Measurements from ENCODE around the gene AREG. TPM values are rescaled to one million over a fixed set of nuclear protein-coding genes. Genes with fewer than 3 reads are reported as not detected.

Gene AREG
- total RNA-seq, 3 donors from 2014 or later, result 3.4 to 89.1 (median 46.2) TPM

DNA sequence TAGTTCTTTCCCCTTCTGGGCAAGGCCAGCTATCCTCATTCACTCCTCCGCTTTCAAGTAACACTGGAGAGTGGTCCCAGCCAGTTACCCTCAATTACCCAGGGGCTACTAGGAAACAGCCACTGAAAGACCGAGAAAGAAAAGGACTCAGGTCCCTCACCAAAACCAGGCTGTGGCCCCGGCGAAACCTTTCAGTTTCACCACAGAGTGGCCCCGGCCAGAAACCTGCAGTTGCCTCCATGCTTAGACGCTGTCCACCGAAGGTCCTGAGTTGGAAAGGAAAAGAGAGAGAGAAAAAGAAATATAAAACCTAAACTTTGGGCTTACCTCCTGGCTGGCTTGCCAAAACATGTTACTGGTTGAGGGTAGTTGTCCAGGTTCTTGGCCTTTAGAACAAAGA, 5.0 kb upstream of the AREG start:
- no peak for TF ChIP-seq POLR2A (IDR thresholded peaks at IDR 0.05)
- no peak for TF ChIP-seq POLR2AphosphoS5 (IDR thresholded peaks at IDR 0.05)
- TF ChIP-seq, protein P1, sequence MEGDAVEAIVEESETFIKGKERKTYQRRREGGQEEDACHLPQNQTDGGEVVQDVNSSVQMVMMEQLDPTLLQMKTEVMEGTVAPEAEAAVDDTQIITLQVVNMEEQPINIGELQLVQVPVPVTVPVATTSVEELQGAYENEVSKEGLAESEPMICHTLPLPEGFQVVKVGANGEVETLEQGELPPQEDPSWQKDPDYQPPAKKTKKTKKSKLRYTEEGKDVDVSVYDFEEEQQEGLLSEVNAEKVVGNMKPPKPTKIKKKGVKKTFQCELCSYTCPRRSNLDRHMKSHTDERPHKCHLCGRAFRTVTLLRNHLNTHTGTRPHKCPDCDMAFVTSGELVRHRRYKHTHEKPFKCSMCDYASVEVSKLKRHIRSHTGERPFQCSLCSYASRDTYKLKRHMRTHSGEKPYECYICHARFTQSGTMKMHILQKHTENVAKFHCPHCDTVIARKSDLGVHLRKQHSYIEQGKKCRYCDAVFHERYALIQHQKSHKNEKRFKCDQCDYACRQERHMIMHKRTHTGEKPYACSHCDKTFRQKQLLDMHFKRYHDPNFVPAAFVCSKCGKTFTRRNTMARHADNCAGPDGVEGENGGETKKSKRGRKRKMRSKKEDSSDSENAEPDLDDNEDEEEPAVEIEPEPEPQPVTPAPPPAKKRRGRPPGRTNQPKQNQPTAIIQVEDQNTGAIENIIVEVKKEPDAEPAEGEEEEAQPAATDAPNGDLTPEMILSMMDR (IDR thresholded peaks at IDR 0.05), result no peak
- intact Hi-C loops (cut with DNase I; ENCODE audit: low total_unique reads), result no loop called here
- no peak for DNase-seq (ENCODE audit: low spot score in 2 of 2)
- Histone ChIP-seq H3K27me3 (no peaks in the 10 kb centered on the region), H3K4me3 (no peak overlapping the region), H3K27ac (no peak overlapping the region), H3K9me3 (no peaks in the 10 kb centered on the region), H3K36me3 (no peaks in the 10 kb centered on the region), H3K4me1 (no peaks in the 10 kb centered on the region)

DNA sequence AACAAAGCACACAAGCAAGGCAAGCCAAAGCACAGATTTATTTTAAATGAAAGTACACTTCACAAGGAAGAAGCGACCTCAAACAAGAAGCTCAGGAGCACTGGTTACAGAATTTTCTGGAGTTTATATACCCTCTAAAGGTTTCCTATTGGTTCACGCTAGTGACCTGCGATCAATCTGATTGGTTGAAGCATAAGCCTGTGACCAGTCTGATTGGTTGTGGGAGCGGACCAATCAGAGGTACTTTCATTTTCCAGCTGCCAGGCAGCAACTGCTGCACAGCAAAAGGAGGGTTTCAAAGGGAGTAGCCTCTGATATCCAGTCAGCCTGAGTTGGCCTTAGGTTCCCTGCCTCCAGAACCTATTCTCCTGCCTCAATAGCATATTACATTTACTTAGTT, 4.6 kb upstream of the AREG start:
- no peaks in the 10 kb centered on the region for H3K27me3 ChIP-seq
- intact Hi-C loops (cut with DNase I; ENCODE audit: low total_unique reads), result no loop called here
- H3K4me3 ChIP-seq, result no peak overlapping the region
- H3K4me1 ChIP-seq, result no peaks in the 10 kb centered on the region
- no peaks in the 10 kb centered on the region for H3K36me3 ChIP-seq
- DNase-seq (ENCODE audit: low spot score in 2 of 2), result no peak
- no peak for TF ChIP-seq POLR2A (IDR thresholded peaks at IDR 0.05)
- TF ChIP-seq, protein P1 (IDR thresholded peaks at IDR 0.05), result no peak
- TF ChIP-seq POLR2AphosphoS5 (IDR thresholded peaks at IDR 0.05), result no peak
- no peak overlapping the region for H3K27ac ChIP-seq
- no peaks in the 10 kb centered on the region for H3K9me3 ChIP-seq

DNA sequence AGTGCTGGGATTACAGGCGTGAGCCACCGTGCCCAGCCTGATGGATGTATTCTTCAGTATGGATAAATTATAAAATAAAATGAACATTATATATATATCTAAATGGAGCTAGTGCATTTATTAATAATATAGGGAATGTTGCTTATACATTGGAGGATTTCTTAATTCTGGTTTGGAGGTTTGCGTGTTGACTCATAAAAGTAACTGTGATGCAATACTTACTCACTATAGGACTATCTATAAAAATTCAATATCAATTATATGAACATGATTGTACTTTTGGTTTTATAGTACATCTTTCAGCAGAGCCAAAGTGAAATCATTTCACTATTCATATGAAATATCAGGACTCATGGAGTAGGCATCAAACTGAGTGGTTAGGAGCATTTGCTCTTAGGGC, 3.2 kb upstream of the AREG start:
- TF ChIP-seq POLR2A (IDR thresholded peaks at IDR 0.05) (no peak), POLR2AphosphoS5 (IDR thresholded peaks at IDR 0.05) (no peak)
- TF ChIP-seq, protein P1 (IDR thresholded peaks at IDR 0.05), result no peak
- Histone ChIP-seq H3K27me3 (no peaks in the 10 kb centered on the region), H3K4me3 (no peak overlapping the region), H3K27ac (no peak overlapping the region), H3K9me3 (no peaks in the 10 kb centered on the region), H3K4me1 (no peaks in the 10 kb centered on the region), H3K36me3 (no peaks in the 10 kb centered on the region)
- no peak for DNase-seq (ENCODE audit: low spot score in 2 of 2)
- intact Hi-C loops (cut with DNase I; ENCODE audit: low total_unique reads), result no loop called here

- Histone ChIP-seq H3K27me3 (no peaks in the 10 kb centered on the region), H3K4me3 (peak overlapping the region in 2 of 3 donors; percentile 62 to 78), H3K36me3 (no peaks in the 10 kb centered on the region), H3K27ac (peak overlapping the region in 1 of 2 donors; percentile 15), H3K4me1 (no peaks in the 10 kb centered on the region), H3K9me3 (no peaks in the 10 kb centered on the region)
- TF ChIP-seq POLR2A (IDR thresholded peaks at IDR 0.05) (no peak), POLR2AphosphoS5 (IDR thresholded peaks at IDR 0.05) (no peak)
- intact Hi-C loops (cut with DNase I; ENCODE audit: low total_unique reads), result no loop called here
- DNase-seq (ENCODE audit: low spot score in 2 of 2), result no peak
These were observed 1.4 kb downstream of the AREG start for GRCh38 chr4:74446193-74446868.

DNA sequence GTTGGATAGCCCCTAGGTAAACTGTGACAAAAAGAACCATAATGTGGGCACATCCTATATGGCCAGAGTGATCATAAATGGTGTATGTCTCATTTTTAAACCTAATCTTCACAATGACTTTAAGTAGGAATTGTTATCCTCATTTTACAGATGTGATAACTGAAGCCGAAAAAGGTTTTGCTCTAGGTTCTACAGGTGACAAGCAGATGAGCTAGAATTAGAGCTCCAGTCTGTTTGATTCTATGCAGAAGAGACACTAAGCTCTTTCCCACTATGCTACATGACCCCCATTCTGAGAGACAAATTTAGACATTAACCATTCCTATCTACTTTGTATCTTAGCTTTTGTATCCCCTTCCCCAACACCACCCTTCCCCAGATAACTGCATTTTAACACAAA, 2.0 kb downstream of the AREG start:
- H3K27me3 ChIP-seq, result no peaks in the 10 kb centered on the region
- no peaks in the 10 kb centered on the region for H3K36me3 ChIP-seq
- TF ChIP-seq, protein P1 (IDR thresholded peaks at IDR 0.05), result no peak
- TF ChIP-seq POLR2A (IDR thresholded peaks at IDR 0.05) (no peak), POLR2AphosphoS5 (IDR thresholded peaks at IDR 0.05) (no peak)
- H3K4me1 ChIP-seq, result no peaks in the 10 kb centered on the region
- DNase-seq (ENCODE audit: low spot score in 2 of 2), result no peak
- intact Hi-C loops (cut with DNase I; ENCODE audit: low total_unique reads), result no loop called here
- peak overlapping the region in 2 of 3 donors; percentile 62 to 78 for H3K4me3 ChIP-seq
- no peaks in the 10 kb centered on the region for H3K9me3 ChIP-seq
- H3K27ac ChIP-seq, result peak overlapping the region in 1 of 2 donors; percentile 15
